HG02763 (cell line): Measurements from ENCODE around the gene SLC66A2.

Experiments
- ATAC-seq: cut with Tn5 transposase; IDR thresholded peaks from one replicate; pipeline ENCODE4 v1.9.1; 2021; ENCODE audit warnings: mild to moderate bottlenecking, moderate library complexity; ENCODE audit not compliant: unreplicated experiment

SLC66A2 gene

GRCh38 chr18:79938196-79938595 is 13.3 kb downstream of the SLC66A2 start:
- no peak for ATAC-seq

- ATAC-seq = no peak
Measured at GRCh38 chr18:79937103-79937860, 14.2 kb downstream of the SLC66A2 start.

DNA sequence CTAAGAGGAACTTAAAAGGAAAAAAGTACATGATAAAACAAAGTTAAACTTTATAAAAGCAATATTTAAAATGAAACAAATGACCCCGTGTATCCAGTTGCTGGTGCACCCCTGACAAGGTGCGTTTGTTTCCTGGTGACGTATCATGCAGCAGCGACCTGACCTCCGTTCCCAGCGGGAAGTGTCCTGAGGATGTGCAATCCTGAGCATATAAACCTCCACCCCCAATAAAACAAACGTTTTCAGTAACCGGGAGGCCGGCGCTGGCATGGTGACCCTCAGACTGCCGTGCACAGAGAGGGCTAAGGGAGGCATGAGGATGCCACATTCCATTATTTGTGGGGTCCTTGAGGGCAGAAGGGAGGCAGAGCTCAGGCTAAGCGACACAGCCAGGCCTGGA is 14.8 kb downstream of the SLC66A2 start:
- ATAC-seq = no peak

DNA sequence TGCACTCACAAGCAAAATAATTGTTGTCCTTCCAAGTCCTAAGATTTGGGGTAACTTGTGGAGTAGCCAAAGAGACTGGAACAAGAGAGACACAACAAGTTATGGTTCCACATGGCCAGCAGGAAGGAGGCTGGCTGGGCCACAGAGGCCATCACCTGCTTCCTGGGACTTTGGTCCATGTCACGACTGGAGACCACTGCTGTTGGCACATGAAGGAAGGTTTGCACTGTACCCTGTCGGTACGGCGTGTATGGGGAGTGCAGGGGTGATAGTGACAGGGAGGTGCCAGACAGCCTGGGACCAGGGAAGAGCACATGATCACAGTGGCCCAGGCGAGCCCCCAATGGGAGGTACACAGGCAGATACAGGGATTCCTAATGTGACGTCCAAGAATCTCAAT is 15.5 kb downstream of the SLC66A2 start:
- no peak for ATAC-seq

GRCh38 chr18:79935499-79935898 is 16.0 kb downstream of the SLC66A2 start:
- ATAC-seq = no peak

- no peak for ATAC-seq
Measured at GRCh38 chr18:79935098-79935480, 16.4 kb downstream of the SLC66A2 start.

DNA sequence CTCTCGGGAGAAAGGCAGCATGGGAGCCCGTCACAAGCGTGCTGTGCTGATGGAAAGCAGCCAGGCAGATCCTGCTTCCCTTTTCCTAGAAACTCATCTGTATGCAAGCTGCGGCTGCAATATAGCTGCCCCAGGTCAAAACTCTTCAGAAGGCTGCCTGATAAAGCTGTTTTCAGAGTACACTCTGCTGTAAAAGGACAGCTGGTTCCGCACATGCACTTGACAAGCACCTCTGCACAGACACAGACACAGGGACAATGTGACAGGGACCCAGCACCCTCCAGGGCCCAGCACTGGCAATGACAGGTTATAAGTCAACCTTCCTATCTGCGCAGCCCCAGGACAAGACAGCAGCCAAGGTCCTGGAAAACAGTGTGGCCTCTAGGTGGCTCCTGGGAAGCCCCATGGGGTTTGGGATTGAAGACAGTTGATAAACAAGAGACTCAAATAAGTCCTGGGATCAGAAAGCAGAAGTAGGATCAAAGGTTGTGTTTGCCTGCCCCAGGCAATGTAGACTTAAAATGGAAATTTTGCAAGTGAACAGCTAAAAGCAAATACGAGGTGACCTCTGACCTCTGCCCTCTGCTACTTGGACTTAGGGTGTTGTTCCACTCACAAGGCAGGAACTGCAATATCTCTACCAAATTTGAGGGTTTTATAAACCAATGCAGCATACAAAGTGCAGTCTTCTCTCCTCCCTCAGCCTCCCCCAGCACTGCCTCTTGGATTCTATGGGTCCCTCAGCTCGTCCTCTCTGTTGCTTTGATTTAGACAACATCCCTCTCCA is 16.9 kb downstream of the SLC66A2 start:
- ATAC-seq = no peak

DNA sequence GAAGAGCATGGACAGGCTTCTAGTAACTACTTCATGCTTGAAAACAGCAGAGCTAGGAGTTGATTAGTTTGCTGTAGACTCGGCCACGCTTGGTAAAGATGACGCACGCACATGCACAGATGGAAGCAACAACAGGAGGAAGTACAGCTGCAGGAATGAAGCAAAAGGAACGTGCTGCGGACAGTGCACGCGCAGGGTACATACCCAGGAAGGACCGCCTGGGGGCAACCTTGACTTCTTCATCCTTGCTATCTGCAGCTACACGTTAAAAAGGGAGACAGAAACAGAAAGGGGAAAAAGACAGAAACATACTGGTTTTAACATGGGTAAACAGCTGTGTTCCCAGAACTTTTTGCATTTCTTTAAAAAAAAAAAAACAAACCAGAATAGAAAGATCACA is 17.7 kb downstream of the SLC66A2 start:
- ATAC-seq = no peak

DNA sequence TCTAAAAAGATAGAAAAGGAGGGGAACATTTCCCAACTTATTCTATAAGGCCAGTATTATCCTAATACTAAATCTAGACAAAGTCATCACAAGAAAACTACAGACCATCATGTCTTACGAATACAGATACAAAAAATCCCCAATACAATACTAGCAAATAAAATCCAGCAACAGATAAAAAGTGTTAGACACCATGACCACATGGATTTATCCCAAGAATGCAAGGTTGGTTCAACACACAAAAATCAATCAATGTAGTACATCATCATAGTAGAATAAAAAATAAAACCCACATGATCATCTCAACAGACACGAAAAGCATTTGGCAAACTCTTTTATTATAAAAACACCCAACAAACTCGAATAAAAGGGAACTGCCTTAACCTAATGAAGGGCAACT is 18.5 kb downstream of the SLC66A2 start:
- ATAC-seq = no peak

GRCh38 chr18:79931475-79931874 is 20.0 kb downstream of the SLC66A2 start:
- ATAC-seq = no peak

DNA sequence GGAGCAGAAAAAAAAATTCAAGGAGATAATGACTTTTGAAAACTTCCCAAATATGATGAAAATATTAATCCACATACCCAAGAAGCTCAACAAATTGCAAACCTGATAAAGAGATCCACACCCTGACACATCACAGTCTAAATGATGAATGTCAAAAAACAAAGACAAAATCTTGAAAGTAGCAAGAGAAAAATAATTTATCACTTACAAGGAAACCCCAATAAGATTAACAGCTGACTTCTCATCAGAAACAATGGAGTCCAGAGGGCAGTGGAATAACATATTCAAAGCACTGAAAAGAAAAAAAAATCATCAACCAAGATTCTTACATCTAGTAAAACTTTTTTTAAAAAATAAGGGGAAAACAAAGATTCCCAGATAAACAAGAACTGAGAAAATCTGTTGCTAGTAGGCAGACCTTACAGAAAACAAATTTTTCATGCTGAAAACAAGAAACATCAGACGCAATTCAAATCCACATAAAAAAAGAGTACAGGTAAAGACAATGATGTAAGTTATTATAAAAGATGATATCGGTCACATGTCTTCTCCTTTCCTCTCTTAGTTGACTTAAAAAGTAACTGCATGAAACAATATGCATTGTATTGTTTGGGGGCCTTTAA is 21.3 kb downstream of the SLC66A2 start:
- no peak for ATAC-seq

GRCh38 chr18:79928563-79928960 is 22.9 kb downstream of the SLC66A2 start:
- no peak for ATAC-seq

GRCh38 chr18:79927607-79928562 is 23.6 kb downstream of the SLC66A2 start:
- no peak for ATAC-seq

DNA sequence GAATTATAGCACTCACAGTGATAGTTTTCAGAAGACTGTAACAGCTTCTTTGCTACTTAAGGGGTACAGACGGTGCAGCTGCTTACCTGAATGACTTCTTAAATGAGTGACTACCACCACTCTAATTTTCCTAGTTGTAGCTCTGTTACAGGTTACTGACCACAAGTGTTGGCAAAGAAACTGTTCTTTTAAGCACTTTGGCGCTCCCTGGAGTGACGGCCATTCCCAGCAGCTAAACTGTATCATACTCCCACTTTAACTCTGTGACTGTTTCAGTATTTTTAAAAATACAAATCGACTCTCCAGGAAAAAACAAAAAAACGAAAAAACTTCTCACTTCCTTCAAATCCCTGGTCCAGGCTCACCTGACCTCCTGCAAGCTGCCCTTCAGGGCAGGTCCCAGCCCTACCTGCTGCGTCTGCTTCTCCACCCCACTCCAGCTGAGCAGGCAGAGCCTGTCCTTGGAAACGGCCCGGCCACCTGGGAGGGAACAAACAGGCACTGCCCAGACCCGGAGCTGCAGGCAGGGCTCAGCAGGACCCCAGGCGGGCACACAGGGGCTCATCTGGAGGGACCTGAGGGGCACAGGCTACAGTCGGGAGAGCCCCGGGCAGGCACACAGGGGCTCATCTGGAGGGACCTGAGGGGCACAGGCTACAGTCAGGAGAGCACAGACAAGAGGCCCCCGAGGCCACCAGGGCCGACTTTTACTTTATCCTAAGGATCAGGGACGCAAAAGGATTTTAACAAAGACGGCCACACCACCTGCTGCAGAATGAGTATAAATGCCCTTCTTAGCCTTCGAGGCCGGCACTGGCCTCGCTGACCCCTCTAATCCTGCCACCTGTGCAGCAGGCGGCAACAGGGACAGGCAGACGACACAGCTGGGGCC is 24.5 kb downstream of the SLC66A2 start:
- no peak for ATAC-seq

GRCh38 chr18:79926306-79926705 is 25.1 kb downstream of the SLC66A2 start:
- no peak for ATAC-seq

- no peak for ATAC-seq
Measured at GRCh38 chr18:79924814-79925731, 26.4 kb downstream of the SLC66A2 start.

DNA sequence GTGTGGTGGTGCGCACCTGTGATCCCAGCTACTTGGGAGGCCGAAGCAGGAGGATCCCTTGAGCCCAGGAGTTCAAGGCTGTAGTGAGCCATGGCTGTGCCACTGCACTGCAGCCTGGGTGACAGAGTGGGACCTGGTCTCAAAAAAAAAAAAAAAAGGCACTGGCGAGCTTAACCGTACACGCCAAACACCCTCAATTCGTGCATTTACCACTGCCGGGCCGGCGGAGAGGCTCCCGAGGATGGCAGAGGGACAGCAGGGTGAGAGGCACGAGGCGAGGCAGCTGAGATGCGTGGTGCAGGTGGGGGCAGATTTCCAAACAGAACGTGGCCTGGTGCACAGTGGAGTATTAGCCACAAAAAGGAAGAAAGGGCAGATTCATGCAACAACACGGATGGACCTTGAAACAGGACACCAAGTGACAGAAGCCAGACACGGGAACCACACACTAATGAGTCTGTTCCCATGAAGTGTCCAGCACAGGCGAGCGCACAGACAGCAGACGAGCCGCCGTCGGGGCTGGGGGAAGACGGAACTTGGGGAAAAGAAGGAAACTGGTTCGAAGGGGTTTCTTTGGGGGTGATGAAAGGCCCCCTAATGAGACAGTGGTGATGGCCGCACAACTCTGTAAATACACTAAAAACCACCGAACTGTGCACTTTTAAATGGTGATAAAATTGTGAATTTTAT is 27.4 kb downstream of the SLC66A2 start:
- no peak for ATAC-seq

DNA sequence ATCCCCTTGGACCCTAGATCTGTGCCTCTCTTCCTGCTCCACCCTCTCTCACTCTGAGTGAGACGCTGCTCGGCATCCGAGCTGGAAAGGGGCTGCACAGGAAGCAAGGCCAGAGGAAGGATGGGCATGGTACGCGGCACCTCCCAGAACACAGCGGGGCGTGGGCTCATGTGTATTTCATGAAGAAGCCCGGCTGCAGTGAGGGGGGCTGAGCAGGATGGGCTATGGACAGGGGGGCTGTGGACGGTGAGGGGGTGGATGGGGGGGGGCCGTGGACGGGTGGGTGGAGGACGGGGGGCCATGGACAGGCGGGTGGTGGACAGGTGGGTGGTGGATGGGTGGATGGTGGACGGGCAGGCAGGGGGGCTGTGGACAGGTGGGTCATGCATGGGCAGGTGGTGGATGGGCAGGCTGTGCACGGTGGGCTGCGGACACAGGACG is 28.5 kb downstream of the SLC66A2 start:
- ATAC-seq = no peak
